Liver (tissue), 9 donors: Measurements from ENCODE around the gene IER3IP1. TPM values are rescaled to one million over a fixed set of nuclear protein-coding genes. Genes with fewer than 3 reads are reported as not detected.
A peak's percentile ranks its signal among the peaks of the same experiment; 100 is the strongest.

Experiments
- DNase-seq: peaks from one replicate; pipeline ENCODE4 v3.0.0-alpha.2; 2017; ENCODE audit warnings: low spot score
- H3K27ac ChIP-seq, 2 donors: one replicate each; pipeline ENCODE4 v1.7.0; 2013; ENCODE audit warnings: inconsistent platforms in 2 of 2, low read length in 2 of 2, control low read depth in 1 of 2, low read depth in 1 of 2, mild to moderate bottlenecking in 1 of 2
- H3K27me3 ChIP-seq, 4 donors: one replicate each; pipeline versions ENCODE4 v1.6.1 to v1.7.0; 2013; ENCODE audit warnings: low read length in 3 of 4, inconsistent platforms in 1 of 4, mild to moderate bottlenecking in 1 of 4, moderate library complexity in 1 of 4; ENCODE audit not compliant: control insufficient read depth in 4 of 4, insufficient read depth in 4 of 4
- H3K36me3 ChIP-seq, 4 donors: one replicate each; pipeline versions ENCODE4 v1.6.1 to v1.7.0; 2013; ENCODE audit warnings: low read length in 3 of 4, mild to moderate bottlenecking in 3 of 4, low read depth in 1 of 4, moderate library complexity in 1 of 4; ENCODE audit not compliant: control insufficient read depth in 4 of 4, insufficient read depth in 3 of 4
- H3K4me1 ChIP-seq, 4 donors: one replicate each; pipeline versions ENCODE4 v1.6.1 to v1.7.0; 2013; ENCODE audit warnings: low read length in 3 of 4, mild to moderate bottlenecking in 3 of 4, moderate library complexity in 1 of 4; ENCODE audit not compliant: control insufficient read depth in 4 of 4, insufficient read depth in 4 of 4
- H3K4me3 ChIP-seq, 3 donors: one replicate each; pipeline versions ENCODE4 v1.6.1 to v1.7.0; 2013; ENCODE audit warnings: low read length in 3 of 3, control low read depth in 1 of 3, low read depth in 1 of 3, mild to moderate bottlenecking in 1 of 3
- H3K9ac ChIP-seq, 2 donors: one replicate each; pipeline ENCODE4 v1.7.0; 2013; ENCODE audit warnings: low read length in 2 of 2, mild to moderate bottlenecking in 2 of 2, moderate library complexity in 2 of 2, control low read depth in 1 of 2, low read depth in 1 of 2
- H3K9me3 ChIP-seq, 4 donors: one replicate each; pipeline versions ENCODE4 v1.6.1 to v1.7.0; 2013; ENCODE audit warnings: low read length in 3 of 4; ENCODE audit not compliant: control insufficient read depth in 4 of 4
- EGR1 ChIP-seq, 2 donors: IDR thresholded peaks; 2 replicates each; pipeline ENCODE4 v1.6.1; 2016 to 2018; ENCODE audit warnings: antibody characterized with exemption in 2 of 2, low read depth in 2 of 2
- FOXA1 ChIP-seq: IDR thresholded peaks from 2 replicates; pipeline ENCODE4 v1.6.1; 2016; ENCODE audit warnings: antibody characterized with exemption
- FOXA2 ChIP-seq: IDR thresholded peaks from 2 replicates; pipeline ENCODE4 v1.6.1; 2016; ENCODE audit warnings: antibody characterized with exemption
- GABPA ChIP-seq, 2 donors: IDR thresholded peaks in 1 of 2; conservative IDR thresholded peaks in 1 of 2; 2 replicates each; pipeline ENCODE4 v1.6.1; 2016; ENCODE audit warnings: antibody characterized with exemption in 2 of 2, mild to moderate bottlenecking in 1 of 2, moderate library complexity in 1 of 2
- HNF4A ChIP-seq, 2 donors: conservative IDR thresholded peaks; 2 replicates each; pipeline ENCODE4 v1.6.1; 2016; ENCODE audit warnings: antibody characterized with exemption in 2 of 2, mild to moderate bottlenecking in 2 of 2
- HNF4G ChIP-seq: IDR thresholded peaks from 2 replicates; pipeline ENCODE4 v1.6.1; 2016; ENCODE audit warnings: antibody characterized with exemption
- JUND ChIP-seq, 2 donors: IDR thresholded peaks; 2 replicates each; pipeline ENCODE4 v1.6.1; 2016; ENCODE audit warnings: antibody characterized with exemption in 2 of 2
- NR2F2 ChIP-seq: IDR thresholded peaks from 2 replicates; pipeline ENCODE4 v1.6.1; 2016; ENCODE audit warnings: antibody characterized with exemption
- RAD21 ChIP-seq, 2 donors: IDR thresholded peaks; 2 replicates each; pipeline ENCODE4 v1.6.1; 2016; ENCODE audit warnings: antibody characterized with exemption in 2 of 2, mild to moderate bottlenecking in 2 of 2
- RXRA ChIP-seq, 2 donors: IDR thresholded peaks; 2 replicates each; pipeline ENCODE4 v1.6.1; 2017 to 2018; ENCODE audit warnings: antibody characterized with exemption in 2 of 2, mild to moderate bottlenecking in 1 of 2
- SP1 ChIP-seq: IDR thresholded peaks from 2 replicates; pipeline ENCODE4 v1.6.1; 2018; ENCODE audit warnings: antibody characterized with exemption, mild to moderate bottlenecking
- TAF1 ChIP-seq: conservative IDR thresholded peaks from 2 replicates; pipeline ENCODE4 v1.6.1; 2016; ENCODE audit warnings: antibody characterized with exemption, mild to moderate bottlenecking
- YY1 ChIP-seq: IDR thresholded peaks from 2 replicates; pipeline ENCODE4 v1.6.1; 2016; ENCODE audit warnings: antibody characterized with exemption, mild to moderate bottlenecking
- WGBS: extraction: QIAGEN DNeasy Blood & Tissue Kit; methylation state at CpG from one replicate; pipeline ENCODE4 v1.1.7; 2013; 5-methylcytosine and 5-hydroxymethylcytosine counted together
- polyA plus RNA-seq, 2 donors: library from polyadenylated mRNA; stranded (reverse) in 1 of 2; unstranded in 1 of 2; fragments of 200-250 nt in 1 of 2; fragments of >200 nt in 1 of 2; fragmentation: Nextera tagmentation in 1 of 2; extraction: Ambion mirVana in 1 of 2; gene quantifications; one replicate each; pipeline versions ENCODE4 v1.2.1 to v1.2.3, GENCODE V29; 2013 to 2015
- total RNA-seq, 2 donors: library from RNA; depleted of rRNA; stranded (reverse); fragments of >200 nt; gene quantifications; one replicate each; pipeline ENCODE4 v1.2.3, GENCODE V29; 2014
- TF ChIP-seq, protein P1 (sequence below): IDR thresholded peaks from 2 replicates; pipeline ENCODE4 v1.6.1; 2016; ENCODE audit warnings: antibody characterized with exemption
- TF ChIP-seq, protein P2 (sequence below): IDR thresholded peaks from 2 replicates; pipeline ENCODE4 v1.6.1; 2016; ENCODE audit warnings: antibody characterized with exemption, mild to moderate bottlenecking
- TF ChIP-seq, protein P3 (sequence below): IDR thresholded peaks from 2 replicates; pipeline ENCODE4 v1.6.1; 2016; ENCODE audit warnings: antibody characterized with exemption
- TF ChIP-seq, protein P4 (sequence below): IDR thresholded peaks from 2 replicates; pipeline ENCODE4 v1.6.1; 2016; ENCODE audit warnings: antibody characterized with exemption
- donor health status: healthy.
- donor health status: healthy.
- donor health status: healthy.
- donor health status: healthy.
- donor health status: healthy.

IER3IP1 gene
- total and polyA plus RNA-seq, 4 donors: 8.0 to 24.9 (median 11.3) TPM

DNA sequence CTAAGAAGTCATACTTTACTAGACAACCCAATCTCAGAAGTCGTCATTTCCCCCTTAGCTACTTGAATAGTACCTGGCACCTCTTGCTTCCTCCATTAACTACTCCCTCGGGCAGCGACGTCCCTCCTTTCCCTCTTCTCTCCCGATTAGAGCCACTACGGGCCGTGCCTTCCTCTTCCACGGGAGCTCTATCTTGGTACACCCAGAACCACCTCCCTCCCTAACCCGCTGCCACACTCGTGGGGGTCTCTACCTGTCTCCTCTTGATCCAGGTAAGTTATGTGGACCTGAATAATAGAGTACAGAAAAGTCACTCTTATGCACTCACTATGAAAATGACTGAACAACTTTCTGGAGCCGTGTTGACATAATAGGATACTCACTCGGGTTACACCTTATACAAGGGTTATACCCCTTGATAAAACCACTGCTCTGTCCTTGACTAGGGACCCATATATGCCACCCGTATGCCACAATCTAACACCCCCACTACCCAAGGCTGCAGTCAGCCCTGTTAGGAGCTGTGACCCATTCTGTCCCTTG is 25.3 kb downstream of the IER3IP1 start:
- peak overlapping the region; percentile 75 to 91 (median 77) for H3K4me3 ChIP-seq
- no peaks in the 10 kb centered on the region for H3K27me3 ChIP-seq
- peak overlapping the region; percentile 88 to 90 for H3K27ac ChIP-seq
- 5% methylated on average over 13 of the region's 13 CpGs for WGBS
- H3K4me1 ChIP-seq: peaks cover 1 to 17% (median 10%) of the 10 kb centered on the region in 4 donors
- H3K9me3 ChIP-seq: no peaks in the 10 kb centered on the region
- H3K9ac ChIP-seq: peak overlapping the region; percentile 6 to 64
- TF ChIP-seq GABPA (IDR thresholded peaks at IDR 0.05 in 1 of 2, conservative IDR thresholded peaks at IDR 0.05 in 1 of 2) (no peak), SP1 (no peak), TAF1 (no peak), HNF4G (no peak), RAD21 (IDR thresholded peaks at IDR 0.05) (no peak)
- TF ChIP-seq, protein P1, sequence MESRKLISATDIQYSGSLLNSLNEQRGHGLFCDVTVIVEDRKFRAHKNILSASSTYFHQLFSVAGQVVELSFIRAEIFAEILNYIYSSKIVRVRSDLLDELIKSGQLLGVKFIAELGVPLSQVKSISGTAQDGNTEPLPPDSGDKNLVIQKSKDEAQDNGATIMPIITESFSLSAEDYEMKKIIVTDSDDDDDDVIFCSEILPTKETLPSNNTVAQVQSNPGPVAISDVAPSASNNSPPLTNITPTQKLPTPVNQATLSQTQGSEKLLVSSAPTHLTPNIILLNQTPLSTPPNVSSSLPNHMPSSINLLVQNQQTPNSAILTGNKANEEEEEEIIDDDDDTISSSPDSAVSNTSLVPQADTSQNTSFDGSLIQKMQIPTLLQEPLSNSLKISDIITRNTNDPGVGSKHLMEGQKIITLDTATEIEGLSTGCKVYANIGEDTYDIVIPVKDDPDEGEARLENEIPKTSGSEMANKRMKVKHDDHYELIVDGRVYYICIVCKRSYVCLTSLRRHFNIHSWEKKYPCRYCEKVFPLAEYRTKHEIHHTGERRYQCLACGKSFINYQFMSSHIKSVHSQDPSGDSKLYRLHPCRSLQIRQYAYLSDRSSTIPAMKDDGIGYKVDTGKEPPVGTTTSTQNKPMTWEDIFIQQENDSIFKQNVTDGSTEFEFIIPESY: no peak
- TF ChIP-seq, protein P2, sequence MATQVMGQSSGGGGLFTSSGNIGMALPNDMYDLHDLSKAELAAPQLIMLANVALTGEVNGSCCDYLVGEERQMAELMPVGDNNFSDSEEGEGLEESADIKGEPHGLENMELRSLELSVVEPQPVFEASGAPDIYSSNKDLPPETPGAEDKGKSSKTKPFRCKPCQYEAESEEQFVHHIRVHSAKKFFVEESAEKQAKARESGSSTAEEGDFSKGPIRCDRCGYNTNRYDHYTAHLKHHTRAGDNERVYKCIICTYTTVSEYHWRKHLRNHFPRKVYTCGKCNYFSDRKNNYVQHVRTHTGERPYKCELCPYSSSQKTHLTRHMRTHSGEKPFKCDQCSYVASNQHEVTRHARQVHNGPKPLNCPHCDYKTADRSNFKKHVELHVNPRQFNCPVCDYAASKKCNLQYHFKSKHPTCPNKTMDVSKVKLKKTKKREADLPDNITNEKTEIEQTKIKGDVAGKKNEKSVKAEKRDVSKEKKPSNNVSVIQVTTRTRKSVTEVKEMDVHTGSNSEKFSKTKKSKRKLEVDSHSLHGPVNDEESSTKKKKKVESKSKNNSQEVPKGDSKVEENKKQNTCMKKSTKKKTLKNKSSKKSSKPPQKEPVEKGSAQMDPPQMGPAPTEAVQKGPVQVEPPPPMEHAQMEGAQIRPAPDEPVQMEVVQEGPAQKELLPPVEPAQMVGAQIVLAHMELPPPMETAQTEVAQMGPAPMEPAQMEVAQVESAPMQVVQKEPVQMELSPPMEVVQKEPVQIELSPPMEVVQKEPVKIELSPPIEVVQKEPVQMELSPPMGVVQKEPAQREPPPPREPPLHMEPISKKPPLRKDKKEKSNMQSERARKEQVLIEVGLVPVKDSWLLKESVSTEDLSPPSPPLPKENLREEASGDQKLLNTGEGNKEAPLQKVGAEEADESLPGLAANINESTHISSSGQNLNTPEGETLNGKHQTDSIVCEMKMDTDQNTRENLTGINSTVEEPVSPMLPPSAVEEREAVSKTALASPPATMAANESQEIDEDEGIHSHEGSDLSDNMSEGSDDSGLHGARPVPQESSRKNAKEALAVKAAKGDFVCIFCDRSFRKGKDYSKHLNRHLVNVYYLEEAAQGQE: no peak
- peak; percentile 44 for DNase-seq
- H3K36me3 ChIP-seq: peaks cover 3 to 11% (median 7%) of the 10 kb centered on the region in 4 donors

DNA sequence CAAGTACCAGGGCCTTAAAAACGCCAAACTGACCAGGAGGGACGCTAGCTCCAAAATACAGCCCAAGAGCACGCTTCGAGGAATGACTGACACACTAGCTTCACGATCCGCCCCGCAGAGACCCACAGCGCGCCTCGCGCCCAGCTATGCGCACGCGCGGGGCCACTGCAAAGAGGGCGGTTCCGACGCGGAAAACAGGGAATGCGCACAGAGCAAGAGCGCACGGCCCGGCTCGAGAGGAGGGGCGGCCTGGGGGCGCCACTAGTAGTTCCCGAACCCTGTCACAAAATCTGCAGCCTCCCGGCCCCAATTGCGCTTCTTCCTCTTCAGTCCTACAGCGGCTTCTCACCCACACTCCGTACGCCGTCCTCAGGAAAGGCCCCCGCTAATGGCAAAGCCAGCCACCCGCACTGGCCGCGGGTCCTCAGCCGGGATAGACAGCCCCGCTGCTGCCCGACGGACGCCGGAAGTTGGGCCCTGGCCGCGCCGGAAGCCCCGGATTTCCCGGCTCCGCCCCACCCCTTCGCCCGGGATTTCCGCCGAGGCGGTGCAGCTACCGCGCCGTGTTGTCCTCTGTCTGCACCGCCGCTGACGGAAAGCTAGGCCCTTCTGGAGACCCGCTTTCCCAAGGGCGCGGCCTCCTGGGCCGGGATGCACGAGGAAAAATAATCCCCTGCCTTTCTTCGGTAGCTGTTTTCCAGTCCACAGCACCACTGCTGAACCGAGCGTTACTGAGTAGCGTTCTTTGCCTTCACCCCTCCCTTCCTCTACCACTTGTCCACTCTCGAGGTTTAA is 25.9 kb downstream of the IER3IP1 start, which contains the start of gene HDHD2:
HDHD2 (minus strand) TSS at position 472 of the 795 bp plus-strand sequence. CDS start 14,061 bp downstream, outside the sequence.
- Histone ChIP-seq H3K4me3 (peak within 1 kb of the TSS; percentile 75 to 91 (median 77)), H3K9ac (peak within 1 kb of the TSS; percentile 6 to 87), H3K27ac (peak within 1 kb of the TSS; percentile 88 to 90), H3K4me1 (peaks cover 1 to 17% (median 10%) of the 10 kb centered on the region in 4 donors), H3K27me3 (no peaks in the 10 kb centered on the region), H3K36me3 (peaks cover 3 to 10% (median 7%) of the 10 kb centered on the region in 4 donors), H3K9me3 (no peaks in the 10 kb centered on the region)
- peak; percentile 85 for DNase-seq
- WGBS: under 1% methylated on average over 70 of the region's 70 CpGs
- TF ChIP-seq RAD21 (IDR thresholded peaks at IDR 0.05) (no peak), SP1 (peak; percentile 35), YY1 (peak; percentile 54), TAF1 (no peak), RXRA (IDR thresholded peaks at IDR 0.05) (no peak), FOXA1 (no peak), GABPA (IDR thresholded peaks at IDR 0.05 in 1 of 2, conservative IDR thresholded peaks at IDR 0.05 in 1 of 2) (peak; percentile 90 to 97), JUND (IDR thresholded peaks at IDR 0.05) (no peak), HNF4G (no peak), NR2F2 (no peak), FOXA2 (no peak), EGR1 (IDR thresholded peaks at IDR 0.05; ENCODE audit: low read depth in 2 of 2) (peak in 1 of 2 donors; percentile 45), HNF4A (conservative IDR thresholded peaks at IDR 0.05) (no peak)
- TF ChIP-seq, protein P3, sequence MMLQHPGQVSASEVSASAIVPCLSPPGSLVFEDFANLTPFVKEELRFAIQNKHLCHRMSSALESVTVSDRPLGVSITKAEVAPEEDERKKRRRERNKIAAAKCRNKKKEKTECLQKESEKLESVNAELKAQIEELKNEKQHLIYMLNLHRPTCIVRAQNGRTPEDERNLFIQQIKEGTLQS: no peak
- TF ChIP-seq, protein P1: peak; percentile 32
- TF ChIP-seq, protein P2: peak; percentile 21
- TF ChIP-seq, protein P4, sequence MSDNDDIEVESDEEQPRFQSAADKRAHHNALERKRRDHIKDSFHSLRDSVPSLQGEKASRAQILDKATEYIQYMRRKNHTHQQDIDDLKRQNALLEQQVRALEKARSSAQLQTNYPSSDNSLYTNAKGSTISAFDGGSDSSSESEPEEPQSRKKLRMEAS: no peak
